Left lobe of liver (tissue), 2 donors: Measurements from ENCODE around the gene PIP5K1B. TPM values are rescaled to one million over a fixed set of nuclear protein-coding genes. Genes with fewer than 3 reads are reported as not detected.

ENCODE experiments used
- ATAC-seq: fragments of 200-7000 bp; cut with Tn5 transposase; one replicate; pipeline ENCODE4 v1.9.1; 2020; ENCODE audit warnings: mild to moderate bottlenecking, moderate library complexity
- DNase-seq: peaks from one replicate; pipeline ENCODE4 v3.0.0-alpha.2; 2020; ENCODE audit warnings: low spot score
- total RNA-seq: library from RNA; stranded (reverse); gene quantifications from one replicate; pipeline ENCODE4 v1.2.1, GENCODE V29; 2021
- donor health status: DM: no; HTN: no; CAD: no; lungs with moderate emphysema.
- donor health status: DM: no; HTN: yes; CAD: no.

PIP5K1B gene
- total RNA-seq, 1 donor from 2014 or later, result 0.30 TPM

- ATAC-seq (no peak), DNase-seq (no peak)
Measured at GRCh38 chr9:68844157-68844556, 139.1 kb downstream of the PIP5K1B start.

- no peak for DNase-seq
- peak; percentile 58 for ATAC-seq
Measured at GRCh38 chr9:68844631-68845612, 139.9 kb downstream of the PIP5K1B start.

DNA sequence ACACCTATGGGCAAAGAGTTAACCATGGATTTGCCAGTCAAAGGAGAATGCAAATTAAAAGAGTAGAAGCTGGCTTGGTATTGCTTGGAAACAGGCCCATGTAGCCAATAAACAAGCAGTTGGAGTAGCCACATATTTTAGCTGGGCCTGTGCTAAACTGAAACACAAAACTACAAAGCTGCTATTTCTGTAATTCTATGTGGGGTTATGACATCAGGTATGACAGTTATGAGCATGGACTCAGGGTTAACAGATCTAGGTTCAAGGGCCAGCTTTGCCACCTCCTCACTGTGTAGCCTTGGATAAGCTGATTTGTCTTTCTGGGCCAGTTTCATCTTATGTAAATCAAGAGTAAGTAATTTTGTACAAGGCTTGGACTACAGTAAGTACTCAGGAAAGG is 142.7 kb downstream of the PIP5K1B start:
- no peak for ATAC-seq
- no peak for DNase-seq

- ATAC-seq (no peak), DNase-seq (no peak)
Measured at GRCh38 chr9:68851657-68852056, 146.6 kb downstream of the PIP5K1B start.

GRCh38 chr9:68852941-68853340 is 147.9 kb downstream of the PIP5K1B start:
- ATAC-seq (no peak), DNase-seq (no peak)

GRCh38 chr9:68859347-68859746 is 154.3 kb downstream of the PIP5K1B start:
- DNase-seq (no peak), ATAC-seq (no peak)

- DNase-seq (no peak), ATAC-seq (no peak)
Measured at GRCh38 chr9:68860419-68860818, 155.4 kb downstream of the PIP5K1B start.

DNA sequence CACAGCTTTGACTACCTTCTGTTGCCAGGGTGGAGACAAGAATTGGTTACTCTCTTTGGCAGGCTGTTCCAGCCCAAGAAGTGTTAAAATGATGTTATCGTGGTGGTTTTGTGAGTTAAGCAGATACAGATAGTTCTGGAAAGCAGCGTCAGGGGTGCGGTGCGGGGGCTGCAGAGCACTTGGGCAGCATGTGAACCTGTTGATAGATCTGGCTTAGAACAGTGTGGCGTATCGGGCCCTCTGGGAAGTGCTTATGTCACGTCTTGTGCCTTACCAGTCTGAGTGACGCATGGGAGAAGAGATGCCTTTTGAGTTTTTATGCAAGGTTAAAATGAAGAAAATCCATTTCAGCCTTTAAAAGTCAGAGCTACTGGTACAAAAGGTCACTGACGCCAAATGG is 156.4 kb downstream of the PIP5K1B start:
- ATAC-seq (no peak), DNase-seq (no peak)

- DNase-seq (no peak), ATAC-seq (no peak)
Measured at GRCh38 chr9:68867066-68867465, 162.0 kb downstream of the PIP5K1B start.

DNA sequence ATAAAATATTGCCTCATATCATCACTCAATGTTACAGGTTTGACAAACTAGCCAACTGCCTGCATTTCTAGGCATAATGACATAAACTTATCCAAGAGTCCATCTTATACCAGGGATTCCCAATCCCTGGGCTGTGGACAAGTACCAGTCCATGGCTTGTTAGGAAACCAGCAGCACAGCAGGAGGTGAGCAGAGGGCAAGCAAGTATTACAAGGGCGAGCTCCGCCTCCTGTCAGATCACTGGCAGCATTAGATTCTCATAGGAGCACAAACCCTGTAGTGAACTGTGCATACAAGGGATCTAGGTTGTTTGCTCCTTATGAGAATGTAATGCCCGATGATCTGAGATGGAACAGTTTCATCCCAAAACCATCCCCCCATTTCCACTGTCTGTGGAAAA is 164.0 kb downstream of the PIP5K1B start:
- DNase-seq (no peak), ATAC-seq (no peak)

DNA sequence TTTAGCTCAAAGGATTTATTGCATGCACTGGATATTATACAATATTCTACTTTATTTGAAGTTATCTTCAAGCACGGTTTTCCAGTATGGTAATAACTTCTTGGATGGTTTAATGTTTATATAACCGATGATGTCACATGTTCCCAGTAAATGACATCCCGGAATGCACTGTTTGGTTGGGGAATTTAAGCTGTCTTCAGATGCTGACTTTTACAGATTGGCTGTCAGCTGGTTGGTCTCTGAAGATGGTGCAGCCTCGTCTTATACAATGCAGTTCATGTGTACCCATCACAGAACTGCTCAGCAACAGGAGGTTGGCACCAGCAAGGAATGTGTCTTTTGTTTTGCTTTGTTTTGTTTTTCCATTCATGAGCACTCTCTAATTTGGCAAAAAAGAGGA is 165.0 kb downstream of the PIP5K1B start:
- DNase-seq (no peak), ATAC-seq (no peak)

DNA sequence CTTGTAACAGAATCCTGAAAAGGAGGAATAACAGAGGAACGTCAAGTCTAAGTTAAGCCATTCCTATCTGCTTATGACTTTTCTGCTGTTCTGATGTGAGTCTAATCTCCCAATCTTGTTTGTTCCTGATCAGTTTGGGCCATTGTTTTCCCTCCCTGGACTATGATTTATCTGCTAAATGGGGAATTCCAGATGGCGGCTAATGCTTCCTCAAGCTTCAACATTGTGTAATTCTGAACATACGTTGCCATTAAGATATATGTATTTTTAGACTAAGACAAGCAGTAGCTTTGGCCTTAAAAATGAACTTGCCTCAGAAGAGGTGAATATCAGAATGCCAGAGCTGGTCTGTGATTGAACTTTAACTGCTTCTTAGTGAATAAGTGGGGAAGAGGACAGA is 166.2 kb downstream of the PIP5K1B start:
- no peak for ATAC-seq
- DNase-seq, result no peak

- no peak for DNase-seq
- ATAC-seq, result no peak
Measured at GRCh38 chr9:68872026-68872501, 167.0 kb downstream of the PIP5K1B start.

- DNase-seq (no peak), ATAC-seq (no peak)
Measured at GRCh38 chr9:68873179-68873578, 168.1 kb downstream of the PIP5K1B start.

DNA sequence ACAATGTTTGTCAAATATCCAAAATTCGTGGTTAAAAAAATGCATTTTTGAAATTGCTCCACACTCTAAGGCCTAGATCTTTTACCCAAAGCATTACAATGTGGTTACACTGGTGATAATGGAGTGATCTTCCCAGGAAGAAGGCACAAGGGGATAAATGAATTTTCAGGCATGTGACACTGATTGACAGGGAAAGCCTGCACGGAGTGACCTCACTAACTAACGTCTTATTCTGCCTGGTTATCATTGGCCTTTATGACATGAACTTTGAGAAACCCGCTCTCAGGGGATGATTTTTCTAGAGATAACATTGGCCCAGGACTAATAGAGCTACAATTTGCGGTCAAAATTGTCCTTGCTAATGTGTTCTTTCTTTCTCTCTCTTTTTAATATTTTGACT is 171.2 kb downstream of the PIP5K1B start:
- DNase-seq (no peak), ATAC-seq (no peak)

DNA sequence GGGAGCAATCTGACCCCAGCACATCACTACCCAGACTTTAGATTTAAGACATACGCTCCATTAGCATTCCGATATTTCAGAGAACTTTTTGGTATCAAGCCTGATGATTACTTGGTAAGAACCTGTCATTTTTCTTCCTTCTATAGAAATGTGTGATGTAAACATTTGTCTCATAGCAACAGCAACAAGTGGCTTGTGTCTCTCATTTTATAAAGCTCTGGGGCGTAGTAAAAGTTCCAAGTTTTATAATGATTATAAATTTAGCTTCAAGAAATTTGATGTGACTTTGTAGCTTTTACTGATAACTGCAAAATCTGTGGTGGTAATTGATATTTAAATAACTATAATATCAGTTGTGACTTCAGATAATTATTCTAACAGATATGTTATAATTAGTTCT is 171.6 kb downstream of the PIP5K1B start:
- DNase-seq (no peak), ATAC-seq (no peak)

DNA sequence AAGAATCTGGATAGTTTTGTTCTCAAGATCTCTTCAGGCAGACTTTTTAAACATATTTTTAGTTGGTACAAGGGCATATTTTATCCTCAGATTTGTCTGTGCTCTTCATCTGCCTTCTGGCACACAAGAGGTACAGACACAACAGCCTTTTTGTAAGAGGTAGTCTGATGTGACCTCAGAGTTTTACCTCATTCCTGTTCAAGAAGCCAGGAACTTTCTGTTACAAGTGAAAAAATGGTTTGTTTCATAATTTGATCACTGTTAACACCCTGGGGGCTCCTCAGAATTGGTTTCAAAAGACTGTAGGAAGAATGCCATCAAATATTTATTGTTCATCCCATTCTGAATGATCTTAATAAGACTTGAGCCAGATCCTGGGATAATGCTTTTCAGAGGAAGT is 172.2 kb downstream of the PIP5K1B start:
- no peak for ATAC-seq
- DNase-seq, result no peak

GRCh38 chr9:68878450-68878849 is 173.4 kb downstream of the PIP5K1B start:
- DNase-seq, result no peak
- no peak for ATAC-seq

- DNase-seq, result no peak
- no peak for ATAC-seq
Measured at GRCh38 chr9:68883224-68883623, 178.2 kb downstream of the PIP5K1B start.

DNA sequence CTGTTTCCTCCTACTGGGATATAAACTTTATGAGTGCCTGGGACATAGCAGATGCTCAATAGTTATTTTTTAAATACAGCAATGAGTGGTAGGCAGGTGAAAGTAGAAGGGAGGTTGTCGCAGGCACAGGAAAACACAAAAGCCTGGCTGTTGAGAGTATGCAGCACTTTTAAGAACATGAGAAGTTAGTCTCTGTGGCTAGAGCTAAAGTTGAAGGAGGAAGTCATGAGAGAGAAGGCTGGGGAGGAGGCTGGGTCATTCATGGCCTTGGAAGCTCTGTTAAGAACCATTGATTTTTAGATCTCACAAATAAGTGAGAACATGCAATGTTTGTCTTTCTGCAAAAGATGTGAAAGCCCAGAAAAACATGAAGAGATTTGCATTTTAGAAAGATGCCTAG is 182.2 kb downstream of the PIP5K1B start:
- ATAC-seq (no peak), DNase-seq (no peak)

DNA sequence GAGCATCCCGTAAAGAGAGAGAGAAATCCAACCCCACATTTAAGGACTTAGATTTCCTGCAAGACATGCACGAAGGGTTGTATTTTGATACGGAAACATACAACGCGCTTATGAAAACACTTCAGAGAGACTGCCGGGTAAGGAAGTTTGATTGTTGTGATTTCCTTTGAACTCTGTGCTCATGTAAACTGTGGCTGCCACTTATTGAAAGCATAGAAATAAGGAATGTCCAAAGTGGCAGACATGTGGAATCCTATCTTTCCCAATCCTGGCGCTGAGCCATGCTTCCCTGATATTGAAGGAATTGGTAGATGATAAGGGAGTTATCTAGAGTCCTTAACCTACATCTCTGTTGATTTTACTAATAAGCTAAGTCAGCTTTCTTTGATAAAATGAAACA is 189.5 kb downstream of the PIP5K1B start:
- no peak for ATAC-seq
- DNase-seq, result no peak

GRCh38 chr9:68895741-68896478 is 190.9 kb downstream of the PIP5K1B start:
- no peak for DNase-seq
- no peak for ATAC-seq
